ENCODE data around the gene ARHGAP5.

Gene ARHGAP5

GRCh38 chr14:32087173-32087861 is 10.2 kb downstream of the ARHGAP5 start:
- DNase-seq (ENCODE audit: extremely low read depth, insufficient read length), result no peak
- H3K36me3 ChIP-seq (ENCODE audit: control insufficient read depth, insufficient read depth, low read length), result no peaks in the 10 kb centered on the region; the same call in 1 of the 2 replicates
- no peak for TF ChIP-seq CTCF (IDR thresholded peaks at IDR 0.05; ENCODE audit: insufficient read depth, low read length, poor library complexity, severe bottlenecking)

GRCh38 chr14:32087907-32088306 is 10.8 kb downstream of the ARHGAP5 start:
- Histone ChIP-seq H3K4me3 (replicated peaks; ENCODE audit: low read depth, low read length) (no peak overlapping the region), H3K27me3 (replicated peaks; ENCODE audit: control insufficient read depth, insufficient read depth, low read length) (no peaks in the 10 kb centered on the region), H3K36me3 (ENCODE audit: control insufficient read depth, insufficient read depth, low read length) (no peaks in the 10 kb centered on the region; the same call in 1 of the 2 replicates)
- no peak for TF ChIP-seq CTCF (IDR thresholded peaks at IDR 0.05; ENCODE audit: insufficient read depth, low read length, poor library complexity, severe bottlenecking)
- no peak for DNase-seq (ENCODE audit: extremely low read depth, insufficient read length)

More at GRCh38 chr14:32087173-32087861, 10.2 kb downstream of the ARHGAP5 start:
- Histone ChIP-seq H3K4me3 (replicated peaks; ENCODE audit: low read depth, low read length) (no peak overlapping the region), H3K27me3 (replicated peaks; ENCODE audit: control insufficient read depth, insufficient read depth, low read length) (no peaks in the 10 kb centered on the region)

- Histone ChIP-seq H3K4me3 (replicated peaks; ENCODE audit: low read depth, low read length) (no peak overlapping the region), H3K27me3 (replicated peaks; ENCODE audit: control insufficient read depth, insufficient read depth, low read length) (no peaks in the 10 kb centered on the region), H3K36me3 (ENCODE audit: control insufficient read depth, insufficient read depth, low read length) (no peaks in the 10 kb centered on the region; the same call in 1 of the 2 replicates)
- no peak for TF ChIP-seq CTCF (IDR thresholded peaks at IDR 0.05; ENCODE audit: insufficient read depth, low read length, poor library complexity, severe bottlenecking)
- DNase-seq (ENCODE audit: extremely low read depth, insufficient read length), result no peak
These were observed 13.6 kb downstream of the ARHGAP5 start for GRCh38 chr14:32090686-32091085.

- H3K27me3 ChIP-seq (replicated peaks; ENCODE audit: control insufficient read depth, insufficient read depth, low read length), result no peaks in the 10 kb centered on the region
- H3K4me3 ChIP-seq (replicated peaks; ENCODE audit: low read depth, low read length), result no peak overlapping the region
- TF ChIP-seq CTCF (IDR thresholded peaks at IDR 0.05; ENCODE audit: insufficient read depth, low read length, poor library complexity, severe bottlenecking), result no peak
- DNase-seq (ENCODE audit: extremely low read depth, insufficient read length), result no peak
- H3K36me3 ChIP-seq (ENCODE audit: control insufficient read depth, insufficient read depth, low read length), result no peaks in the 10 kb centered on the region
These were observed 22.4 kb downstream of the ARHGAP5 start for GRCh38 chr14:32099473-32099872.

GRCh38 chr14:32100175-32100574 is 23.1 kb downstream of the ARHGAP5 start:
- no peak for TF ChIP-seq CTCF (IDR thresholded peaks at IDR 0.05; ENCODE audit: insufficient read depth, low read length, poor library complexity, severe bottlenecking)
- H3K4me3 ChIP-seq (replicated peaks; ENCODE audit: low read depth, low read length), result no peak overlapping the region
- DNase-seq (ENCODE audit: extremely low read depth, insufficient read length), result no peak
- no peaks in the 10 kb centered on the region for H3K36me3 ChIP-seq (ENCODE audit: control insufficient read depth, insufficient read depth, low read length)
- H3K27me3 ChIP-seq (replicated peaks; ENCODE audit: control insufficient read depth, insufficient read depth, low read length), result no peaks in the 10 kb centered on the region
